ENCODE data around the gene FSD1. TPM values are rescaled to one million over a fixed set of nuclear protein-coding genes. Genes with fewer than 3 reads are reported as not detected.

The FSD1 gene
- total and polyA plus RNA-seq, 10 of the 15 experiments (the other 5 are each of a cell fraction or from before 2014, with no cell fraction given): 0.15 to 5.1 (median 4.0) TPM; not detected in 1

- 79% methylated on average over 12 of the region's 12 CpGs for WGBS (ENCODE audit: insufficient coverage, insufficient replicate concordance, low lambda C conversion rate, missing lambda C conversion rate)
- FAIRE-seq: no peak
- RAD21 ChIA-PET (ENCODE audit: unreplicated experiment): interaction anchor here (1.2 kb wide), 1 partner anchor 21 kb away, joined by 3 read pairs; no protein-coding TSS in a partner anchor
- H4K20me1 ChIP-seq (ENCODE audit: control insufficient read depth, insufficient read depth): no peaks in the 10 kb centered on the region
- no peaks in the 10 kb centered on the region; the same call in 1 of the 3 replicates for H3K9me3 ChIP-seq (replicated peaks; ENCODE audit: control insufficient read depth, insufficient read depth, low read length)
- intact Hi-C loops (cut with micrococcal nuclease; ENCODE audit: unreplicated experiment): no loop called here
- H3K4me3 ChIP-seq: no peak overlapping the region
- no peak for ATAC-seq
- H3K4me1 ChIP-seq (ENCODE audit: control insufficient read depth, insufficient read depth, low read length): peaks cover 8% of the 10 kb centered on the region; the same call in 1 of the 2 replicates
- POLR2A ChIA-PET: interaction anchor here (0.5 kb wide), 1 partner anchor 325 kb away, joined by 3 read pairs; no protein-coding TSS in a partner anchor
- no peaks in the 10 kb centered on the region for H3K27me3 ChIP-seq (replicated peaks in 1 of 2; ENCODE audit: control insufficient read depth in 2 of 2, insufficient read depth in 2 of 2, low read length in 1 of 2)
- CTCF ChIA-PET: no interaction called here
- no peak overlapping the region for H3K9ac ChIP-seq (ENCODE audit: control insufficient read depth, insufficient read depth, low read length)
- H2AFZ ChIP-seq (ENCODE audit: control insufficient read depth, low read depth, low read length): no peak overlapping the region
- no TSS peak for BruUV-seq (replicated peaks)
- DNase-seq (ENCODE audit: low read depth, low spot score): no peak
- H3K36me3 ChIP-seq (ENCODE audit: control insufficient read depth in 2 of 2, insufficient read depth in 2 of 2, low read length in 1 of 2): no peaks in the 10 kb centered on the region
- H3K27ac ChIP-seq (ENCODE audit: control insufficient read depth, insufficient read depth): no peak overlapping the region
- no peaks in the 10 kb centered on the region; the same call in 1 of the 2 replicates for H3K79me2 ChIP-seq (ENCODE audit: control insufficient read depth, insufficient read depth, low read length)
- H3K4me2 ChIP-seq (ENCODE audit: control insufficient read depth, insufficient read depth): no peak overlapping the region
- SMC1A ChIA-PET (ENCODE audit: uncharacterized antibody, unreplicated experiment): no interaction called here
- no peak for TF ChIP-seq IRF5 (IDR thresholded peaks at IDR 0.05; ENCODE audit: borderline replicate concordance)
- in situ Hi-C loops (cut with MboI): no loop called here
Measured at GRCh38 chr19:4324228-4324627, 19.8 kb downstream of the FSD1 start.

GRCh38 chr19:4326215-4326836 is 21.9 kb downstream of the FSD1 start:
- Histone ChIP-seq H3K9me3 (replicated peaks; ENCODE audit: control insufficient read depth, insufficient read depth, low read length) (no peaks in the 10 kb centered on the region; the same call in 1 of the 3 replicates), H3K36me3 (ENCODE audit: control insufficient read depth in 2 of 2, insufficient read depth in 2 of 2, low read length in 1 of 2) (no peaks in the 10 kb centered on the region), H2AFZ (ENCODE audit: control insufficient read depth, low read depth, low read length) (no peak overlapping the region), H3K4me3 (no peak overlapping the region), H3K27me3 (replicated peaks in 1 of 2; ENCODE audit: control insufficient read depth in 2 of 2, insufficient read depth in 2 of 2, low read length in 1 of 2) (no peaks in the 10 kb centered on the region), H3K4me2 (ENCODE audit: control insufficient read depth, insufficient read depth) (no peak overlapping the region), H3K4me1 (ENCODE audit: control insufficient read depth, insufficient read depth, low read length) (peaks cover 8% of the 10 kb centered on the region; the same call in 1 of the 2 replicates), H4K20me1 (ENCODE audit: control insufficient read depth, insufficient read depth) (no peaks in the 10 kb centered on the region), H3K27ac (ENCODE audit: control insufficient read depth, insufficient read depth) (no peak overlapping the region), H3K79me2 (ENCODE audit: control insufficient read depth, insufficient read depth, low read length) (no peaks in the 10 kb centered on the region; the same call in 1 of the 2 replicates), H3K9ac (ENCODE audit: control insufficient read depth, insufficient read depth, low read length) (no peak overlapping the region)
- POLR2A ChIA-PET: no interaction called here
- SMC1A ChIA-PET (ENCODE audit: uncharacterized antibody, unreplicated experiment): no interaction called here
- in situ Hi-C loops (cut with MboI): no loop called here
- CTCF ChIA-PET: no interaction called here
- RAD21 ChIA-PET (ENCODE audit: unreplicated experiment): no interaction called here
- DNase-seq (ENCODE audit: low read depth, low spot score): no peak
- WGBS (ENCODE audit: insufficient coverage, insufficient replicate concordance, low lambda C conversion rate, missing lambda C conversion rate): 52% methylated on average over 13 of the region's 13 CpGs
- no peak for ATAC-seq
- no TSS peak for BruUV-seq (replicated peaks)
- no peak for TF ChIP-seq PML (IDR thresholded peaks at IDR 0.05; ENCODE audit: low read length)
- TF ChIP-seq E2F4 (IDR thresholded peaks at IDR 0.05; ENCODE audit: low read depth, low read length): no peak
- no peak for TF ChIP-seq NKRF (conservative IDR thresholded peaks at IDR 0.05)
- intact Hi-C loops (cut with micrococcal nuclease; ENCODE audit: unreplicated experiment): no loop called here
- FAIRE-seq: no peak
